Common myeloid progenitor, CD34-positive (primary cell): ENCODE measurements around the gene LYSET.
A peak's percentile ranks its signal among the peaks of the same experiment; 100 is the strongest.
"Not testable (repeated sequence)": the region's sequence is repeated elsewhere in the genome, so short reads cannot be mapped to it uniquely, and the experiment has no call there.

ENCODE experiments used
- CTCF ChIA-PET: fragments of 350-600 bp; sonication (Branson Sonifier 250); formaldehyde crosslinking; loops from one replicate; lab custom pipeline; 2021; ENCODE audit warnings: antibody characterized with exemption; lab: Charles Lee
- POLR2A ChIA-PET: fragments of 350-600 bp; sonication (Branson Sonifier 250); formaldehyde crosslinking; loops from one replicate; lab custom pipeline; 2021; ENCODE audit warnings: antibody characterized with exemption; lab: Charles Lee
- DNase-seq, 3 donors: peaks; one replicate each; pipeline versions ENCODE4 v3.0.0 to v3.0.0-alpha.2; 2013
- H3K27ac ChIP-seq, 2 experiments: 1 replicate in 1 of 2; 2 replicates in 1 of 2; pipeline ENCODE4 v1.7.0; 2013; ENCODE audit warnings: inconsistent platforms in 2 of 2, low read length in 2 of 2, mild to moderate bottlenecking in 2 of 2, low read depth in 1 of 2, moderate library complexity in 1 of 2; ENCODE audit not compliant: severe bottlenecking in 2 of 2, insufficient read depth in 1 of 2, poor library complexity in 1 of 2
- H3K27me3 ChIP-seq, 5 experiments: replicated peaks in 2 of 5; 1 replicate in 3 of 5; 2 replicates in 2 of 5; pipeline versions ENCODE4 v1.6.1 to v1.7.0; 2013; ENCODE audit warnings: low read length in 4 of 5, mild to moderate bottlenecking in 2 of 5, moderate library complexity in 2 of 5, inconsistent platforms in 1 of 5; ENCODE audit not compliant: insufficient read depth in 5 of 5, control insufficient read depth in 4 of 5
- H3K36me3 ChIP-seq, 4 experiments: 1 replicate in 2 of 4; 2 replicates in 2 of 4; pipeline versions ENCODE4 v1.6.1 to v1.7.0; 2013; ENCODE audit warnings: low read length in 3 of 4, control low read depth in 1 of 4, mild to moderate bottlenecking in 1 of 4; ENCODE audit not compliant: control insufficient read depth in 4 of 4, insufficient read depth in 4 of 4
- H3K4me1 ChIP-seq, 4 experiments: 1 replicate in 3 of 4; 2 replicates in 1 of 4; pipeline versions ENCODE4 v1.6.1 to v1.7.1; 2013; ENCODE audit warnings: low read length in 3 of 4, mild to moderate bottlenecking in 3 of 4, control low read depth in 1 of 4, inconsistent platforms in 1 of 4, moderate library complexity in 1 of 4; ENCODE audit not compliant: control insufficient read depth in 4 of 4, insufficient read depth in 4 of 4; ENCODE audit errors: control extremely low read depth in 1 of 4
- H3K4me3 ChIP-seq, 7 experiments: 1 replicate in 4 of 7; 2 replicates in 3 of 7; pipeline versions ENCODE4 v1.5.1 to v1.7.0; 2013; ENCODE audit warnings: mild to moderate bottlenecking in 7 of 7, low read length in 6 of 7, moderate library complexity in 6 of 7, inconsistent platforms in 2 of 7, low read depth in 2 of 7, control low read depth in 1 of 7; ENCODE audit not compliant: insufficient read depth in 4 of 7, control insufficient read depth in 1 of 7; ENCODE audit errors: extremely low read depth in 1 of 7
- H3K9me3 ChIP-seq, 5 experiments: 1 replicate in 4 of 5; 2 replicates in 1 of 5; pipeline versions ENCODE4 v1.6.1 to v1.7.1; 2013; ENCODE audit warnings: low read length in 4 of 5, mild to moderate bottlenecking in 2 of 5, inconsistent platforms in 1 of 5, low read depth in 1 of 5, moderate library complexity in 1 of 5; ENCODE audit not compliant: control insufficient read depth in 4 of 5, insufficient read depth in 2 of 5; ENCODE audit errors: control extremely low read depth in 1 of 5
- WGBS: methylation state at CpG from one replicate; pipeline ENCODE4 v1.1.5; 2013; ENCODE audit not compliant: insufficient coverage; 5-methylcytosine and 5-hydroxymethylcytosine counted together

Gene LYSET

GRCh38 chr14:93168610-93169009, 16.5 kb upstream of the LYSET start:
- H3K4me1 ChIP-seq, H3K4me3 ChIP-seq, H3K27ac ChIP-seq, H3K27me3 ChIP-seq, H3K36me3 ChIP-seq, H3K9me3 ChIP-seq, DNase-seq: not testable (repeated sequence)
- ChIA-PET POLR2A (interaction anchor here (0.6 kb wide), 1 partner anchor 37 kb away, joined by 4 read pairs; no protein-coding TSS in a partner anchor), CTCF (interaction anchor here (1.1 to 2.1 kb wide), 3 partner anchors 9 to 214 kb away, joined by 3 to 7 read pairs (median 3); no protein-coding TSS in a partner anchor)
- WGBS, result 100% methylated on average over 7 of the region's 9 CpGs

DNA sequence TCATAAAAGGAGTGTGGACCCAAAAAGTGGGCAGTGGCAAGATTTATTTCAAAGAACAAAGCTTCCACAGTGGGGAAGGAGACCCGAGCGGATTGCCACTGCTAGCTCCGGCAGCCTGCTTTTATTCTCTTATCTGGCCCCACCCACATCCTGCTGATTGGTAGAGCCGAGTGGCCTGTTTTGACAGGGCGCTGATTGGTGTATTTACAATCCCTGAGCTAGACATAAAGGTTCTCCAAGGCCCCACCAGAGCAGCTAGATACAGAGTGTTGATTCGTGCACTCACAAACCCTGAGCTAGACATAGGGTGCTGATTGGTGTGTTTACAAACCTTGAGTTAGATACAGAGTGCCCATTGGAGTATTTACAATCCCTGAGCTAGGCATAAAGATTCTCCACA, 15.5 kb upstream of the LYSET start:
- not testable (repeated sequence) for H3K4me1 ChIP-seq, H3K36me3 ChIP-seq, DNase-seq, H3K9me3 ChIP-seq, H3K27me3 ChIP-seq, H3K4me3 ChIP-seq, H3K27ac ChIP-seq
- POLR2A ChIA-PET, result interaction anchor here (0.6 kb wide), 1 partner anchor 184 kb away, joined by 3 read pairs; no protein-coding TSS in a partner anchor
- CTCF ChIA-PET, result interaction anchor here (0.6 to 2.1 kb wide), 5 partner anchors 37 to 220 kb away, joined by 3 to 7 read pairs (median 3); no protein-coding TSS in a partner anchor
- 100% methylated on average over 1 of the region's 6 CpGs for WGBS

DNA sequence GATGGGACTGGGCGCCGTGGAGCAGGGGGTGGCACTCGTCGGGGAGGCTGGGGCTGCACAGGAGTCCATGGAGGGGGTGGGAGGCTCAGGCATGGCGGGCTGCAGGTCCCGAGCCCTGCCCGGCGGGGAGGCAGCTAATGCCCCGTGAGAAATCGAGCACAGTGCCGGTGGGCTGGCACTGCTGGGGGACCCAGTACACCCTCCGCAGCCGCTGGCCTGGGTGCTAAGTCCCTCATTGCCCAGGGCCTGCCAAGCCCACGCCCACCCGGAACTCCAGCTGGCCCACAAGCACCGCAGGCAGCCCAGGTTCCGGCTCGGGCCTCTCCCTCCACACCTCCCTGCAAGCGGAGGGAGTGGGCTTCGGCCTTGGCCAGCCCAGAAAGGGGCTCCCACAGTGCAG, 15.0 kb upstream of the LYSET start:
- H3K27me3 ChIP-seq, H3K9me3 ChIP-seq, POLR2A ChIA-PET, DNase-seq, H3K27ac ChIP-seq, H3K4me1 ChIP-seq, H3K4me3 ChIP-seq, H3K36me3 ChIP-seq: not testable (repeated sequence)
- CTCF ChIA-PET, result interaction anchor here (0.8 to 2.1 kb wide), 3 partner anchors 37 to 221 kb away, joined by 3 to 7 read pairs (median 5); no protein-coding TSS in a partner anchor
- WGBS, result 96% methylated on average over 13 of the region's 20 CpGs

DNA sequence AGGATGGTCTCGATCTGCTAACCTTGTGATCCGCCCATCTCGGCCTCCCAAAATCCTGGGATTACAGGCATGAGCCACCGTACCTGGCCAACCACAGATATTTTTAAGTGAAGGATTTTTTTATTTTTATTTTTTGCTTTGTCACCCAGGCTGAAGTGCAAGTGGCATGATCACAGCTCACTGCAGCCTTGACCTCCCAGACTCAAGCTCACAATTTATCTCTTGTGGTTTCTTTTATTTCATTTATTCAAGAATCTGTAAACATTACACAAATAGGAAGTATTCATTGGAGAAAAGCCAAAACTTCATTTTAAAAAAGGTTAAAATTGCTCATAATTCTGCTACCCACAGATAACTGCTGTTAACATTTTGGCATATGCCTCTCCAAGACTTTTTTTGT, 13.7 kb upstream of the LYSET start:
- Histone ChIP-seq H3K27ac (no peak overlapping the region), H3K4me1 (peaks cover 0 to 3% (median 0%) of the 10 kb centered on the region in 4 experiments), H3K36me3 (no peaks in the 10 kb centered on the region), H3K4me3 (no peak overlapping the region), H3K9me3 (no peaks in the 10 kb centered on the region), H3K27me3 (peaks cover 0 to 2% (median 0%) of the 10 kb centered on the region in 5 experiments)
- ChIA-PET POLR2A (no interaction called here), CTCF (no interaction called here)
- 94% methylated on average over 3 of the region's 4 CpGs for whole genome bisulfite sequencing
- DNase-seq, result peak in 2 of 3 donors; percentile 40 to 46

DNA sequence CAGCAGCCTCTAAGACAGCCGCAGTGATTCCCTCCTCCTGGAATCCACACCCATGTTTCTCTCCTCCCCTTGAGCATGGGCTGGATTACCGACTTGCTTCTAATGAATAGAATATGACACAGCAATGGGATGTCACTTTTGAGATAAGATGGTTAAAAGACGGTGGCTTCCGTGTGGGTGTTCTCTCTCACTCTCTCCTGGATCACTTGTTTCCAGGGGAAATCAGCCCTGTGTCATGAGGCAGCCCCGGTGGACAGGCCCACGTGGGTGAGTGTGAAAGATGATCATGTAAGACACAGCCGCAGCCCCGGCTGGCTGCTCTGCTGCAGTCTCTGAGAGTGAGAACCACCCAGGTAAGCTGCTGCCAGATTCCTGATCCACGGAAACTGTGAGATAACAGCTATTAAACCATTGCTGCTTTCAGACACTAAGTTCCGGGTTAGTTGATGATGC, 11.1 kb upstream of the LYSET start:
- H3K9me3 ChIP-seq, result no peaks in the 10 kb centered on the region
- H3K4me3 ChIP-seq, result no peak overlapping the region
- no peak overlapping the region for H3K27ac ChIP-seq
- ChIA-PET CTCF (interaction anchor here (0.8 to 1.4 kb wide), 4 partner anchors 13 to 227 kb away, joined by 3 to 5 read pairs (median 4); no protein-coding TSS in a partner anchor), POLR2A (interaction anchor here (0.5 to 0.6 kb wide), 2 partner anchors 21 to 287 kb away, joined by 3 to 4 read pairs; no protein-coding TSS in a partner anchor)
- no peak for DNase-seq
- H3K27me3 ChIP-seq, result peaks cover 0 to 2% (median 0%) of the 10 kb centered on the region in 5 experiments
- no peaks in the 10 kb centered on the region for H3K36me3 ChIP-seq
- H3K4me1 ChIP-seq, result no peaks in the 10 kb centered on the region
- 78% methylated on average over 8 of the region's 10 CpGs for WGBS

GRCh38 chr14:93174731-93175130, 10.4 kb upstream of the LYSET start:
- H3K27me3 ChIP-seq, H3K9me3 ChIP-seq, POLR2A ChIA-PET, H3K4me1 ChIP-seq, DNase-seq, H3K36me3 ChIP-seq, H3K4me3 ChIP-seq, H3K27ac ChIP-seq: not testable (repeated sequence)
- 97% methylated on average over 3 of the region's 5 CpGs for WGBS
- CTCF ChIA-PET, result interaction anchor here (1.3 to 1.5 kb wide), 2 partner anchors 16 to 61 kb away, joined by 3 to 5 read pairs; no protein-coding TSS in a partner anchor

DNA sequence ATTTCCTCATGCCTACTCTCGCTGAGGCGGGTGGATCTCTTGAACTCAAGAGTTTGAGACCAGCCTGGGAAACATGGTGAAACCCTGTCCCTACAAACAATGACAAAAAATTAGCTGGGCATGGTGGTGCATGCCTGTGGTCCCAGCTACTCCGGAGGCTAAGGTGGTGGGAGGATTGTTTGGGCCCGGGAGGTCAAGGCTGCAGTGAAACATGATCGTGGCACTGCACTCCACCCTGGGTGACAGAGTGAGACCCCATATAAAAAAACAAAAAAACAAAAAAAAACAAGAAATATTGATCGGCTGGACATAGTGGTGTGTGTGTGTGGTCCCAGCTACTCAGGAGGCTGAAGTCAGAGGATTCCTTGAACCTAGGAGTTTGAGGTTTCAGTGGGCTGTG, 9.6 kb upstream of the LYSET start:
- H3K4me1 ChIP-seq, result no peaks in the 10 kb centered on the region
- no peaks in the 10 kb centered on the region for H3K9me3 ChIP-seq
- no peaks in the 10 kb centered on the region for H3K36me3 ChIP-seq
- DNase-seq, result no peak
- ChIA-PET CTCF (interaction anchor here (1.0 to 1.5 kb wide), 3 partner anchors 9 to 17 kb away, joined by 3 to 7 read pairs (median 3); partner anchors contain the start of genes LYSET and MOAP1), POLR2A (interaction anchor here (0.6 kb wide), 1 partner anchor 15 kb away, joined by 3 read pairs; no protein-coding TSS in a partner anchor)
- H3K27ac ChIP-seq, result no peak overlapping the region
- H3K4me3 ChIP-seq, result no peak overlapping the region
- peaks cover 0 to 2% (median 0%) of the 10 kb centered on the region in 5 experiments for H3K27me3 ChIP-seq
- no CpG with 5 or more reads among the region's 6 CpGs for WGBS
